ENCODE results near the gene UNG.

DNA sequence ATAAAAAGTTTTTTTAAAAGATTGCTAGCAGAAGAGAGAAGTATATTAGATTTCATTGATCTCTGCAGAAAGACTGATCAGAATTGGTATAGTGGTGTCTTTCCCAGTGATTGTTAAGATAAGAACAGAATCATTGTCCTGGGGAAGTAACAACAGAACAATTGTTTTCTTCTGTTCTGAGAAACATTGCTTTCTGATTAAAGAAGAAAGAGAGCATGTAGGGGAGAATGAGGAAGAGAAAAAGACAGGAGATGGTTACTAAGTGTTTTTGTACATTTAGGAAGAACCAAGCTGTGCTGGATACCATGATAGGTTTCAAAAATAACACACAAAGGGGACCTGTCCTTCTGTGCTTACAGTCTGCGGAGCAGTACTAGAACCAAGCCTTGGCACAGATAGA is 40.0 kb upstream of the UNG start:
- TF ChIP-seq CTCF (IDR thresholded peaks at IDR 0.05; ENCODE audit: low read length) (no peak), EZH2 (optimal IDR thresholded peaks at IDR 0.05; ENCODE audit: low read depth, low read length) (no peak)
